HL-60 (cell line): ENCODE measurements around the gene COL13A1.

Experiments used
- CTCF ChIP-seq: IDR thresholded peaks from one replicate; pipeline ENCODE4 v1.5.1; 2011; ENCODE audit warnings: low read length, control low read depth, inconsistent platforms; ENCODE audit not compliant: insufficient read depth
- GABPA ChIP-seq: IDR thresholded peaks from 2 replicates; pipeline ENCODE4 v1.6.1; 2012; ENCODE audit warnings: low read depth
- POLR2AphosphoS5 ChIP-seq: IDR thresholded peaks from 2 replicates; pipeline ENCODE4 v1.6.1; 2012; ENCODE audit warnings: low read depth
- REST ChIP-seq: IDR thresholded peaks from 2 replicates; pipeline ENCODE4 v1.6.1; 2012; ENCODE audit warnings: low read depth; ENCODE audit not compliant: insufficient replicate concordance

DNA sequence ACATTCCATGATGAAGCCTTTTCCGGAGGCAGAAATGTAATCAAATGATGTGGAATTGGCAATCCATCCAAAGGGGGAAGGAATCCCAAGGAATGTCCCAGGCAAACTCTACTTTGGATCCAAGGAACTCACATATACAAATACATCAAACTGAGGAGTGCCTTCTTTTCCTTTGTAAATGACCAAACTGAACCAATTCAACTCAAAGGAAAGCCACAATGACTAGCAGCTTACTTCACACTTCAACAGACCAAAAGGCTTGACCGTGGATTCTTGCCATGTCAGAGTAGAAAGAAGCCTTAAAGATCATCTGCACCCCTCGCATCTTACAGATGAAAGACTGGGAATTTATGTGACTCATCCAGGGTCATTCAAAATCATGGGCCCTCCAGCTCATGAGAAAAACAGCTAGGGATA lies 171.3 kb downstream of the COL13A1 start:
- TF ChIP-seq CTCF, result no peak
- no peak for TF ChIP-seq GABPA
- TF ChIP-seq POLR2AphosphoS5, result no peak
- no peak for TF ChIP-seq REST
